Astrocyte of the cerebellum (primary cell): ENCODE measurements around the gene ZNF747.

Experiments
- DNase-seq: peaks from one replicate; pipeline ENCODE4 v3.0.0-alpha.2; 2011; ENCODE audit warnings: low read depth
- H3K4me3 ChIP-seq: 2 replicates; pipeline ENCODE4 v1.5.1; 2011; ENCODE audit warnings: mild to moderate bottlenecking, low read depth, low read length, moderate library complexity
- CTCF ChIP-seq: IDR thresholded peaks from 2 replicates; pipeline ENCODE4 v1.5.1; 2012; ENCODE audit warnings: low read length, low read depth, moderate library complexity, mild to moderate bottlenecking; ENCODE audit errors: missing control alignments
- in situ Hi-C: cut with HindIII; loops from 2 replicates; pipeline ENCODE4 v1.10.0; 2017; ENCODE audit warnings: low sequenced_read_pairs

The ZNF747 gene

GRCh38 chr16:30553393-30553899 is 18.8 kb upstream of the ZNF747 start:
- DNase-seq = no peak
- in situ Hi-C loops = no loop called here
- H3K4me3 ChIP-seq = no peak overlapping the region
- TF ChIP-seq CTCF = no peak

GRCh38 chr16:30552956-30553355 is 18.3 kb upstream of the ZNF747 start:
- no peak overlapping the region for H3K4me3 ChIP-seq
- in situ Hi-C loops = no loop called here
- DNase-seq = no peak
- TF ChIP-seq CTCF = no peak

GRCh38 chr16:30551781-30552180 is 17.1 kb upstream of the ZNF747 start:
- no peak for TF ChIP-seq CTCF
- H3K4me3 ChIP-seq = no peak overlapping the region
- no peak for DNase-seq
- in situ Hi-C loops = no loop called here

- no peak for TF ChIP-seq CTCF
- DNase-seq = no peak
Observed at GRCh38 chr16:30548416-30549253, 14.0 kb upstream of the ZNF747 start.

GRCh38 chr16:30546115-30546514 is 11.5 kb upstream of the ZNF747 start:
- in situ Hi-C loops = no loop called here
- no peak for TF ChIP-seq CTCF
- H3K4me3 ChIP-seq = no peak overlapping the region
- DNase-seq = no peak

More at GRCh38 chr16:30548416-30549253, 14.0 kb upstream of the ZNF747 start:
- no peak overlapping the region for H3K4me3 ChIP-seq
- in situ Hi-C loops = no loop called here

GRCh38 chr16:30543067-30543466 is 8.4 kb upstream of the ZNF747 start:
- DNase-seq = no peak
- no peak overlapping the region for H3K4me3 ChIP-seq
- in situ Hi-C loops = no loop called here
- no peak for TF ChIP-seq CTCF
